ENCODE measurements around the gene APIP. TPM values are rescaled to one million over a fixed set of nuclear protein-coding genes. Genes with fewer than 3 reads are reported as not detected.

Gene APIP
- total RNA-seq, 4 donors from 2014 or later: 35.6 to 54.3 (median 39.0) TPM

GRCh38 chr11:34869425-34869824 is 46.8 kb downstream of the APIP start:
- no peak overlapping the region for H3K4me3 ChIP-seq (replicated peaks in 1 of 3)
- H3K9me3 ChIP-seq: no peaks in the 10 kb centered on the region
- DNase-seq: no peak
- H3K36me3 ChIP-seq: no peaks in the 10 kb centered on the region
- no peak overlapping the region for H3K27ac ChIP-seq
- H3K4me1 ChIP-seq: no peaks in the 10 kb centered on the region
- intact Hi-C loops (cut with DNase I): no loop called here
- TF ChIP-seq, protein P1, sequence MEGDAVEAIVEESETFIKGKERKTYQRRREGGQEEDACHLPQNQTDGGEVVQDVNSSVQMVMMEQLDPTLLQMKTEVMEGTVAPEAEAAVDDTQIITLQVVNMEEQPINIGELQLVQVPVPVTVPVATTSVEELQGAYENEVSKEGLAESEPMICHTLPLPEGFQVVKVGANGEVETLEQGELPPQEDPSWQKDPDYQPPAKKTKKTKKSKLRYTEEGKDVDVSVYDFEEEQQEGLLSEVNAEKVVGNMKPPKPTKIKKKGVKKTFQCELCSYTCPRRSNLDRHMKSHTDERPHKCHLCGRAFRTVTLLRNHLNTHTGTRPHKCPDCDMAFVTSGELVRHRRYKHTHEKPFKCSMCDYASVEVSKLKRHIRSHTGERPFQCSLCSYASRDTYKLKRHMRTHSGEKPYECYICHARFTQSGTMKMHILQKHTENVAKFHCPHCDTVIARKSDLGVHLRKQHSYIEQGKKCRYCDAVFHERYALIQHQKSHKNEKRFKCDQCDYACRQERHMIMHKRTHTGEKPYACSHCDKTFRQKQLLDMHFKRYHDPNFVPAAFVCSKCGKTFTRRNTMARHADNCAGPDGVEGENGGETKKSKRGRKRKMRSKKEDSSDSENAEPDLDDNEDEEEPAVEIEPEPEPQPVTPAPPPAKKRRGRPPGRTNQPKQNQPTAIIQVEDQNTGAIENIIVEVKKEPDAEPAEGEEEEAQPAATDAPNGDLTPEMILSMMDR (IDR thresholded peaks at IDR 0.05): no peak
- TF ChIP-seq POLR2A (IDR thresholded peaks at IDR 0.05): no peak
- WGBS, 2 donors: 67 to 70% methylated on average over 3 of the region's 3 CpGs
- no peaks in the 10 kb centered on the region for H3K27me3 ChIP-seq

DNA sequence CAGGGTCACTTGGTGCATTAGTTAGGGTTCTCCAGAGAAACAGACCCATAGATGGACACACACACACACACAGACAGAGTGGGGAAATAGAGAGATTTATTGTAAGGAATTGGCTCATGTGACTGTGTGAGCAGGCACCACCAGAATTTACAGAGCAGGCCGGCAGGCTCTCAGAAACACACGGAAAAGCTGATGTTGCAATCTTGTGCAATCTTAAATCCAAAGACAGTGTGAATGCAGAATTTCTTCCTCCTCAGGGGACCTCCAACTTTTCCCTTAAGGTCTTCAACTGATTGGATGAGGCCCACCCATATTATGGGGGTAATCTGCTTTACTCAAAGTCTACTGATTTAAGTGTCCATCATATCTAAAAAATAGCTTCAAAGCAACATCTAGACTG is 49.8 kb downstream of the APIP start:
- H3K4me1 ChIP-seq: no peaks in the 10 kb centered on the region
- DNase-seq: no peak
- H3K27ac ChIP-seq: no peak overlapping the region
- no peak for TF ChIP-seq POLR2A (IDR thresholded peaks at IDR 0.05)
- TF ChIP-seq, protein P1 (IDR thresholded peaks at IDR 0.05): no peak
- no peak overlapping the region for H3K4me3 ChIP-seq (replicated peaks in 1 of 3)
- no peaks in the 10 kb centered on the region for H3K27me3 ChIP-seq
- intact Hi-C loops (cut with DNase I): no loop called here
- 90 to 94% methylated on average over 2 of the region's 2 CpGs for WGBS, 2 donors
- no peaks in the 10 kb centered on the region for H3K9me3 ChIP-seq
- H3K36me3 ChIP-seq: no peaks in the 10 kb centered on the region

GRCh38 chr11:34865261-34865660 is 50.9 kb downstream of the APIP start:
- Histone ChIP-seq H3K36me3 (no peaks in the 10 kb centered on the region), H3K9me3 (no peaks in the 10 kb centered on the region), H3K4me3 (replicated peaks in 1 of 3) (no peak overlapping the region), H3K27me3 (no peaks in the 10 kb centered on the region), H3K27ac (no peak overlapping the region), H3K4me1 (no peaks in the 10 kb centered on the region)
- WGBS, 2 donors: 94 to 100% methylated on average over 3 of the region's 3 CpGs
- no peak for DNase-seq
- TF ChIP-seq, protein P1 (IDR thresholded peaks at IDR 0.05): no peak
- no peak for TF ChIP-seq POLR2A (IDR thresholded peaks at IDR 0.05)
- intact Hi-C loops (cut with DNase I): no loop called here

GRCh38 chr11:34864424-34864823 is 51.8 kb downstream of the APIP start:
- Histone ChIP-seq H3K27me3 (no peaks in the 10 kb centered on the region), H3K36me3 (no peaks in the 10 kb centered on the region), H3K9me3 (no peaks in the 10 kb centered on the region), H3K27ac (no peak overlapping the region), H3K4me1 (no peaks in the 10 kb centered on the region), H3K4me3 (replicated peaks in 1 of 3) (no peak overlapping the region)
- no peak for TF ChIP-seq POLR2A (IDR thresholded peaks at IDR 0.05)
- TF ChIP-seq, protein P1 (IDR thresholded peaks at IDR 0.05): no peak
- no peak for DNase-seq
- 88 to 90% methylated on average over 2 of the region's 2 CpGs for WGBS, 2 donors
- intact Hi-C loops (cut with DNase I): no loop called here

DNA sequence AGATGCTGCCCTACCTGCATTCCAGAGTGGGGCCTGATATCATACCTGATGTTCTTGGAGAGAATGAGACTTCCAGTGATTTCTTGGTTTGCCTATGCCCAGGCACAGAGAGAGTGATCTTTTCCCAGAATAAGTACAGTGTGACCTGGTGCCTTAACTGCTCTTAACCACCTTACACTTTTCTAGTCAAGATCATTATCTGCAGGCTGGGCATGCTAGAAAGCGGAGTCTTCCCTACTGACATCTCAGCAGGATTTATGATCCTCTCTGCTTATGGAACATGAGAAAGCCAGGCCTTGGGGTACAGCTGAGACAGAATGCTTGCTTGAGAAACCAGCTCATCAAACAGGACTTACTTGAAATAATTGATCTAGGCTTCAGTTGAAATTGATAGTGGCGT is 53.1 kb downstream of the APIP start:
- intact Hi-C loops (cut with DNase I): no loop called here
- no peaks in the 10 kb centered on the region for H3K4me1 ChIP-seq
- 50 to 72% methylated on average over 2 of the region's 2 CpGs for WGBS, 2 donors

More for the DNA sequence above, 53.1 kb downstream of the APIP start:
- no peak overlapping the region for H3K4me3 ChIP-seq (replicated peaks in 1 of 3)
- H3K27me3 ChIP-seq: no peaks in the 10 kb centered on the region
- no peaks in the 10 kb centered on the region for H3K36me3 ChIP-seq
- no peak overlapping the region for H3K27ac ChIP-seq
- no peak for DNase-seq
- no peak for TF ChIP-seq POLR2A (IDR thresholded peaks at IDR 0.05)
- TF ChIP-seq, protein P1 (IDR thresholded peaks at IDR 0.05): no peak
- no peaks in the 10 kb centered on the region for H3K9me3 ChIP-seq

Measured in thyroid gland (tissue), 4 donors.